Measurements from ENCODE around the gene MUC2.

MUC2 gene

GRCh38 chr11:1121813-1122663 is 47.4 kb downstream of the MUC2 start:
- no peak for DNase-seq (ENCODE audit: low spot score)

- DNase-seq (ENCODE audit: low spot score) = no peak
These were observed 48.0 kb downstream of the MUC2 start for GRCh38 chr11:1122664-1123002.

- DNase-seq (ENCODE audit: low spot score) = peak; percentile 30
These were observed 49.3 kb downstream of the MUC2 start for GRCh38 chr11:1123970-1124369.
